HG03066 (cell line): ENCODE measurements around the gene GALNT3.
A peak's percentile ranks its signal among the peaks of the same experiment; 100 is the strongest.

Experiments used
- ATAC-seq: cut with Tn5 transposase; IDR thresholded peaks from one replicate; pipeline ENCODE4 v1.9.1; 2021; ENCODE audit warnings: low read depth; ENCODE audit not compliant: unreplicated experiment

The GALNT3 gene

GRCh38 chr2:165746501-165746900 lies 47.5 kb downstream of the GALNT3 start:
- ATAC-seq, result no peak

- ATAC-seq, result no peak
These were observed 48.1 kb downstream of the GALNT3 start for GRCh38 chr2:165745916-165746315.

- peak; percentile 88 for ATAC-seq
These were observed 50.6 kb downstream of the GALNT3 start for GRCh38 chr2:165743442-165743841.

- ATAC-seq, result no peak
These were observed 68.6 kb downstream of the GALNT3 start for GRCh38 chr2:165725421-165725820.

GRCh38 chr2:165720511-165720910 lies 73.5 kb downstream of the GALNT3 start:
- no peak for ATAC-seq

GRCh38 chr2:165718610-165719210 lies 75.3 kb downstream of the GALNT3 start:
- ATAC-seq, result no peak

GRCh38 chr2:165716091-165716490 lies 78.0 kb downstream of the GALNT3 start:
- no peak for ATAC-seq

- no peak for ATAC-seq
These were observed 87.0 kb downstream of the GALNT3 start for GRCh38 chr2:165706960-165707487.

GRCh38 chr2:165701147-165701546 lies 92.9 kb downstream of the GALNT3 start:
- ATAC-seq, result no peak

- ATAC-seq, result no peak
These were observed 93.5 kb downstream of the GALNT3 start for GRCh38 chr2:165700531-165700930.

- ATAC-seq, result no peak
These were observed 94.1 kb downstream of the GALNT3 start for GRCh38 chr2:165699946-165700345.

- ATAC-seq, result peak; percentile 75
These were observed 95.6 kb downstream of the GALNT3 start for GRCh38 chr2:165698444-165698884.

GRCh38 chr2:165697748-165698443 lies 96.2 kb downstream of the GALNT3 start:
- no peak for ATAC-seq
